Upper lobe of left lung (tissue), 4 donors: ENCODE measurements around the gene HIVEP3.

ENCODE experiments used
- CTCF ChIP-seq, 6 experiments: fragments of 450-650 bp in 4 of 6; fragments of 200-600 bp in 2 of 6; sonication (generic) in 2 of 6; IDR thresholded peaks; one replicate each; pipeline ENCODE4 v1.5.1; 2016 to 2019; ENCODE audit warnings: antibody characterized with exemption in 6 of 6
- EP300 ChIP-seq, 4 donors: sonication (generic); formaldehyde crosslinking; IDR thresholded peaks; one replicate each; pipeline ENCODE4 v1.5.1; 2017; ENCODE audit warnings: antibody characterized with exemption in 4 of 4, control low read depth in 2 of 4
- POLR2A ChIP-seq, 4 donors: fragments of 450-650 bp; IDR thresholded peaks; one replicate each; pipeline ENCODE4 v1.5.1; 2016 to 2017; ENCODE audit warnings: antibody characterized with exemption in 4 of 4, mild to moderate bottlenecking in 2 of 4
- POLR2AphosphoS5 ChIP-seq, 2 donors: sonication (generic); formaldehyde crosslinking; IDR thresholded peaks; one replicate each; pipeline ENCODE4 v1.5.1; 2017; ENCODE audit warnings: antibody characterized with exemption in 2 of 2

- no peak for TF ChIP-seq POLR2AphosphoS5 (IDR thresholded peaks at IDR 0.05)
- no peak for TF ChIP-seq CTCF (IDR thresholded peaks at IDR 0.05)
- no peak for TF ChIP-seq POLR2A (IDR thresholded peaks at IDR 0.05)
- no peak for TF ChIP-seq EP300 (IDR thresholded peaks at IDR 0.05)
These were observed 395.7 kb downstream of the HIVEP3 start for GRCh38 chr1:41523071-41523470.
